ENCODE results near the gene CLSTN3. TPM values are rescaled to one million over a fixed set of nuclear protein-coding genes. Genes with fewer than 3 reads are reported as not detected.

Gene CLSTN3
- total and polyA plus RNA-seq, 2 of the 13 experiments (the other 11 are each of a cell fraction or from before 2014, with no cell fraction given): 26.2 to 94.1 TPM

- TF ChIP-seq, protein P1, sequence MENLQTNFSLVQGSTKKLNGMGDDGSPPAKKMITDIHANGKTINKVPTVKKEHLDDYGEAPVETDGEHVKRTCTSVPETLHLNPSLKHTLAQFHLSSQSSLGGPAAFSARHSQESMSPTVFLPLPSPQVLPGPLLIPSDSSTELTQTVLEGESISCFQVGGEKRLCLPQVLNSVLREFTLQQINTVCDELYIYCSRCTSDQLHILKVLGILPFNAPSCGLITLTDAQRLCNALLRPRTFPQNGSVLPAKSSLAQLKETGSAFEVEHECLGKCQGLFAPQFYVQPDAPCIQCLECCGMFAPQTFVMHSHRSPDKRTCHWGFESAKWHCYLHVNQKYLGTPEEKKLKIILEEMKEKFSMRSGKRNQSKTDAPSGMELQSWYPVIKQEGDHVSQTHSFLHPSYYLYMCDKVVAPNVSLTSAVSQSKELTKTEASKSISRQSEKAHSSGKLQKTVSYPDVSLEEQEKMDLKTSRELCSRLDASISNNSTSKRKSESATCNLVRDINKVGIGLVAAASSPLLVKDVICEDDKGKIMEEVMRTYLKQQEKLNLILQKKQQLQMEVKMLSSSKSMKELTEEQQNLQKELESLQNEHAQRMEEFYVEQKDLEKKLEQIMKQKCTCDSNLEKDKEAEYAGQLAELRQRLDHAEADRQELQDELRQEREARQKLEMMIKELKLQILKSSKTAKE (CRISPR knock-in tag; IDR thresholded peaks at IDR 0.05; ENCODE audit: borderline replicate concordance): no peak
- TF ChIP-seq ZNF839 (CRISPR knock-in tag; IDR thresholded peaks at IDR 0.05; ENCODE audit: borderline replicate concordance) (no peak), MEF2D (CRISPR knock-in tag; IDR thresholded peaks at IDR 0.05) (no peak), NR2F1 (CRISPR knock-in tag; IDR thresholded peaks at IDR 0.05) (peak; percentile 53 to 74; a peak in 2 of 4 replicates), POLR2G (IDR thresholded peaks at IDR 0.05; ENCODE audit: low read depth, low read length) (no peak; the same call in none of the 2 replicates), ZNF101 (CRISPR knock-in tag; IDR thresholded peaks at IDR 0.05; ENCODE audit: borderline replicate concordance, low read depth) (no peak), XBP1 (CRISPR knock-in tag; IDR thresholded peaks at IDR 0.05) (no peak), ZFP36 (IDR thresholded peaks at IDR 0.05; ENCODE audit: borderline replicate concordance, low read depth, low read length, partially characterized antibody) (no peak), HNF4A (CRISPR knock-in tag; IDR thresholded peaks at IDR 0.05) (peak; percentile 60), JDP2 (CRISPR knock-in tag; IDR thresholded peaks at IDR 0.05; ENCODE audit: borderline replicate concordance) (no peak), SRF (IDR thresholded peaks at IDR 0.05; ENCODE audit: low read depth, low read length) (no peak), ZNF512B (CRISPR knock-in tag; IDR thresholded peaks at IDR 0.05; ENCODE audit: borderline replicate concordance) (no peak), KDM3A (CRISPR knock-in tag; IDR thresholded peaks at IDR 0.05; ENCODE audit: low read depth) (peak; percentile 65; the same call in 1 of the 2 replicates), YEATS2 (CRISPR knock-in tag; IDR thresholded peaks at IDR 0.05; ENCODE audit: borderline replicate concordance) (peak; percentile 8; the same call in 1 of the 2 replicates), EEA1 (CRISPR knock-in tag; IDR thresholded peaks at IDR 0.05; ENCODE audit: borderline replicate concordance) (no peak), KLF9 (CRISPR knock-in tag; IDR thresholded peaks at IDR 0.05; ENCODE audit: low read depth) (no peak), SCMH1 (CRISPR knock-in tag; IDR thresholded peaks at IDR 0.05; ENCODE audit: borderline replicate concordance) (no peak), PREB (CRISPR knock-in tag; IDR thresholded peaks at IDR 0.05) (no peak), HOMEZ (CRISPR knock-in tag; IDR thresholded peaks at IDR 0.05; ENCODE audit: low read depth) (no peak), SKI (IDR thresholded peaks at IDR 0.05; ENCODE audit: partially characterized antibody) (peak; percentile 41), SSRP1 (CRISPR knock-in tag; IDR thresholded peaks at IDR 0.05) (no peak), KDM6A (CRISPR knock-in tag; IDR thresholded peaks at IDR 0.05; ENCODE audit: low read depth) (0 out of 2 replicates have a peak, but pooled peaks have one; percentile 17), ZFX (CRISPR knock-in tag; IDR thresholded peaks at IDR 0.05; ENCODE audit: low read depth) (no peak)
These were observed 21.2 kb upstream of the CLSTN3 start, which contains the start of gene C1RL (continued) for GRCh38 chr12:7108796-7109571.

Measured in HepG2 (cell line).